GM21619 (cell line): ENCODE data around the gene AP3B1.
A peak's percentile ranks its signal among the peaks of the same experiment; 100 is the strongest.
"Not testable (repeated sequence)": the region's sequence is repeated elsewhere in the genome, so short reads cannot be mapped to it uniquely, and the experiment has no call there.

Experiments used
- ATAC-seq: cut with Tn5 transposase; IDR thresholded peaks from one replicate; pipeline ENCODE4 v1.9.1; 2021; ENCODE audit not compliant: unreplicated experiment

AP3B1 gene

GRCh38 chr5:78245136-78245535, 49.4 kb downstream of the AP3B1 start:
- ATAC-seq = no peak

GRCh38 chr5:78243639-78244038, 50.9 kb downstream of the AP3B1 start:
- no peak for ATAC-seq

- no peak for ATAC-seq
These were observed 51.4 kb downstream of the AP3B1 start for GRCh38 chr5:78243091-78243490.

GRCh38 chr5:78242001-78242400, 52.5 kb downstream of the AP3B1 start:
- ATAC-seq = no peak

GRCh38 chr5:78237911-78238310, 56.6 kb downstream of the AP3B1 start:
- ATAC-seq = no peak

- no peak for ATAC-seq
These were observed 58.5 kb downstream of the AP3B1 start for GRCh38 chr5:78236046-78236445.

GRCh38 chr5:78235289-78235688, 59.2 kb downstream of the AP3B1 start:
- ATAC-seq = no peak

GRCh38 chr5:78234804-78235203, 59.7 kb downstream of the AP3B1 start:
- ATAC-seq = no peak

GRCh38 chr5:78232163-78232562, 62.3 kb downstream of the AP3B1 start:
- ATAC-seq = no peak

- no peak for ATAC-seq
These were observed 70.1 kb downstream of the AP3B1 start for GRCh38 chr5:78224358-78224757.

- peak; percentile 97 for ATAC-seq
These were observed 72.5 kb downstream of the AP3B1 start for GRCh38 chr5:78221964-78222451.

GRCh38 chr5:78221467-78221866, 73.0 kb downstream of the AP3B1 start:
- ATAC-seq = no peak

- ATAC-seq = no peak
These were observed 78.5 kb downstream of the AP3B1 start for GRCh38 chr5:78215972-78216371.

GRCh38 chr5:78215565-78215964, 78.9 kb downstream of the AP3B1 start:
- ATAC-seq = no peak

- ATAC-seq = no peak
These were observed 80.7 kb downstream of the AP3B1 start for GRCh38 chr5:78213799-78214198.

- ATAC-seq = no peak
These were observed 83.4 kb downstream of the AP3B1 start for GRCh38 chr5:78211052-78211451.

- ATAC-seq = no peak
These were observed 90.3 kb downstream of the AP3B1 start for GRCh38 chr5:78204241-78204640.

GRCh38 chr5:78203815-78204214, 90.7 kb downstream of the AP3B1 start:
- no peak for ATAC-seq

GRCh38 chr5:78190402-78190801, 104.1 kb downstream of the AP3B1 start:
- ATAC-seq = no peak

- ATAC-seq = not testable (repeated sequence)
These were observed 105.8 kb downstream of the AP3B1 start for GRCh38 chr5:78188681-78189080.

GRCh38 chr5:78187172-78187571, 107.3 kb downstream of the AP3B1 start:
- ATAC-seq = no peak

GRCh38 chr5:78182838-78183237, 111.7 kb downstream of the AP3B1 start:
- no peak for ATAC-seq

- ATAC-seq = no peak
These were observed 116.1 kb downstream of the AP3B1 start for GRCh38 chr5:78178356-78178755.

- not testable (repeated sequence) for ATAC-seq
These were observed 124.2 kb downstream of the AP3B1 start for GRCh38 chr5:78170335-78170734.
